Effector memory CD4-positive, alpha-beta T cell (primary cell): ENCODE data around the gene SYT9.
"Not testable (repeated sequence)": the region's sequence is repeated elsewhere in the genome, so short reads cannot be mapped to it uniquely, and the experiment has no call there.

Experiments
- DNase-seq, 3 donors: peaks; one replicate each; pipeline ENCODE4 v3.0.0-alpha.2; 2020
- H3K27ac ChIP-seq: 2 replicates; pipeline ENCODE4 v1.7.0; 2013; ENCODE audit warnings: mild to moderate bottlenecking, low read length, moderate library complexity; ENCODE audit not compliant: insufficient read depth, poor library complexity, severe bottlenecking
- H3K27me3 ChIP-seq: replicated peaks from 2 replicates; pipeline ENCODE4 v1.7.0; 2013; ENCODE audit warnings: mild to moderate bottlenecking, low read length; ENCODE audit not compliant: insufficient read depth, control insufficient read depth, poor library complexity, severe bottlenecking
- H3K36me3 ChIP-seq: 2 replicates; pipeline ENCODE4 v1.7.0; 2013; ENCODE audit warnings: mild to moderate bottlenecking, low read length, moderate library complexity; ENCODE audit not compliant: control insufficient read depth, insufficient read depth
- H3K4me1 ChIP-seq: 2 replicates; pipeline ENCODE4 v1.7.0; 2013; ENCODE audit warnings: low read length, mild to moderate bottlenecking; ENCODE audit not compliant: control insufficient read depth, insufficient read depth, poor library complexity, severe bottlenecking
- H3K4me3 ChIP-seq: 2 replicates; pipeline ENCODE4 v1.7.0; 2013; ENCODE audit warnings: low read length, low read depth, mild to moderate bottlenecking; ENCODE audit not compliant: insufficient read depth, poor library complexity, severe bottlenecking
- H3K9me3 ChIP-seq: 2 replicates; pipeline ENCODE4 v1.7.0; 2013; ENCODE audit warnings: mild to moderate bottlenecking, low read length, moderate library complexity; ENCODE audit not compliant: control insufficient read depth

The SYT9 gene

DNA sequence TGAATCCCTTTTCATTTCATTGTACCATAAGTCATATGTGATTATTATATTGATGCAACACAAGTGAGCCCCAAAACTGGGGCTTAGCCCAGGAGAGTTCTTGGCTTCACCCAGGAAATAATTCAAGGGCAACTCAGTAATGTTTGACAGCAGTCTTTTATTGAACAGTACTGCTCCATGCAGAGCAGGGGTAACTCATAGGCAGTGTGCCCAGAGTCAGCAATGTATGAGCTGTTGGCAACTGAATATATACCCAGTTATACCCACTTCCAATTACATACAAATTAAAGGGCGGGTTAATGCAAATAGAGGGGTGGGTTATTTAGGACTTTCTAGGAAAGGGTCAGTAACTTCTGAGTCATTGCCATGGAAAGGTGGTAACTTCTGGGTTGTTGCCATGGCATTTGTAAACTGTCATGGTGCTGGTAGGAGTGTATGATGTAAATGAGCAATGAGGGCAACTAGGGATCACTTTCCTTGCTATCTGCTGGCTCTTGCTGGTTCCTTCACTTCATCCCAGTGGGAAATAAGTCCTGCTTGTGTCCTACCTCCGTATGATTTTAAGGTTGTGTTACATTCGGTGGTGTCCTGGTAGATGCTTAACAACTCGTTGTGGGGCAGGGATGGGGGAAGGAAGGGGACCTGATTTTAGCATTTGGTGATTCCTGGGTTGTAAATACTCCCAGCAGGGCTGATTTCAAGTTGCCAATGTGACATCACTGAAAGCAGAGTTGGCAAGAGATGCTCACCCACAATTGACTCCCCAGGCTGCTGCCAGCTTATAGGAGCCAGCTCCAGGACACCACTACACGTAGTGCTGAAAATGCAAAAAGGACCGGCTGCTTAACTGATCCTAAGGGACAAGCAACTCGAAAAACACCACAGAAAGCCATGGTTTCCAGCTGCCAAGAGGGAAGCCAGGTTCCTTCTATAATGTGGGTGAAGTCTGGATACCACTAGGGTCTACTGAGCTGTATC is 70.1 kb downstream of the SYT9 start:
- H3K27me3 ChIP-seq, result no peaks in the 10 kb centered on the region
- no peaks in the 10 kb centered on the region for H3K9me3 ChIP-seq
- no peak for DNase-seq
- no peaks in the 10 kb centered on the region for H3K36me3 ChIP-seq
- no peak overlapping the region for H3K27ac ChIP-seq
- no peak overlapping the region for H3K4me3 ChIP-seq
- H3K4me1 ChIP-seq, result no peaks in the 10 kb centered on the region

DNA sequence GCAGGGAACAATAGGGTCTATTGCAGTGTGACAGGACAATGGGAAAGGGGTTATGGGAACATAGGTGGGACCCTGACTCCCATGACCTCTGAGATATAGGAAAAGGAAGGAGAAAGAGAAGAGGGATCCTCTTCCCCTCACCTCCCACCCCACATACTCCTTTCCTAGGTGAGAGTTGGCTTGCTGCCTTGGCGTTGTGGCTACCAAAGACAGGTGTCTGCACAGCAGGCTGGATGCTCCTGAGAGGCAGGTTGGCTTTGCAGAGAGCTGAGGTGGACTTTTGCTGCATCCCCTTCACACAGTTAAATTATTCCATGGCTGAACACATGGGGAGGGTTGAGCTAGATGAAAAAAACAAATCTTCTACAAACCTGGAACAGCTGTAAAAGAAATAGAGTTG is 80.7 kb downstream of the SYT9 start:
- H3K27ac ChIP-seq, result no peak overlapping the region
- no peaks in the 10 kb centered on the region for H3K36me3 ChIP-seq
- peaks cover 4% of the 10 kb centered on the region for H3K27me3 ChIP-seq
- no peaks in the 10 kb centered on the region for H3K4me1 ChIP-seq
- no peak for DNase-seq
- no peak overlapping the region for H3K4me3 ChIP-seq
- no peaks in the 10 kb centered on the region for H3K9me3 ChIP-seq

- Histone ChIP-seq H3K4me1 (no peaks in the 10 kb centered on the region), H3K27ac (no peak overlapping the region), H3K36me3 (no peaks in the 10 kb centered on the region), H3K9me3 (no peaks in the 10 kb centered on the region), H3K4me3 (no peak overlapping the region), H3K27me3 (peaks cover 4% of the 10 kb centered on the region)
- DNase-seq, result no peak
Observed at GRCh38 chr11:7332962-7333361, 81.3 kb downstream of the SYT9 start.

GRCh38 chr11:7335442-7335841 is 83.7 kb downstream of the SYT9 start:
- not testable (repeated sequence) for H3K27me3 ChIP-seq, H3K9me3 ChIP-seq, H3K4me3 ChIP-seq, H3K4me1 ChIP-seq, H3K36me3 ChIP-seq, H3K27ac ChIP-seq, DNase-seq

DNA sequence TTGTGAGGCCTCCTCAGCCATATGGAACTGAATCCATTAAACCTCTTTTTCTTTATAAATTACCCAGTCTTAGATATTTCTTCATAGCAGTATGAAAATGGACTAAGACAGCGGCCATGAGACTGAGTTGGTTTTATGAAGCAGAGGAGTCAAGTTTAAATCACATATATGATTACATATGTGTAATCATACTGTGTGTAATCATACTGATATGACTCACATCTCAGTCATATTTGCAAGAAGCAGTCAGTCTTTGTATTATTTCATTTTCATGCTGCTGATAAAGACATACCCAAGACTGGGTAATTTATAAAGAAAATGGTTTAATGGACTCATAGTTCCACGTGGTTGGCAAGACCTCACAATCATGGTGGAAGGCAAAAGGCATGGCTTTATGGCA is 89.8 kb downstream of the SYT9 start:
- Histone ChIP-seq H3K4me1 (no peaks in the 10 kb centered on the region), H3K27ac (no peak overlapping the region), H3K4me3 (no peak overlapping the region), H3K9me3 (no peaks in the 10 kb centered on the region), H3K36me3 (no peaks in the 10 kb centered on the region), H3K27me3 (no peaks in the 10 kb centered on the region)
- DNase-seq, result no peak

- Histone ChIP-seq H3K27ac (no peak overlapping the region), H3K27me3 (no peaks in the 10 kb centered on the region), H3K4me3 (no peak overlapping the region), H3K4me1 (no peaks in the 10 kb centered on the region), H3K9me3 (no peaks in the 10 kb centered on the region), H3K36me3 (no peaks in the 10 kb centered on the region)
- no peak for DNase-seq
Observed at GRCh38 chr11:7347611-7348431, 96.1 kb downstream of the SYT9 start.

DNA sequence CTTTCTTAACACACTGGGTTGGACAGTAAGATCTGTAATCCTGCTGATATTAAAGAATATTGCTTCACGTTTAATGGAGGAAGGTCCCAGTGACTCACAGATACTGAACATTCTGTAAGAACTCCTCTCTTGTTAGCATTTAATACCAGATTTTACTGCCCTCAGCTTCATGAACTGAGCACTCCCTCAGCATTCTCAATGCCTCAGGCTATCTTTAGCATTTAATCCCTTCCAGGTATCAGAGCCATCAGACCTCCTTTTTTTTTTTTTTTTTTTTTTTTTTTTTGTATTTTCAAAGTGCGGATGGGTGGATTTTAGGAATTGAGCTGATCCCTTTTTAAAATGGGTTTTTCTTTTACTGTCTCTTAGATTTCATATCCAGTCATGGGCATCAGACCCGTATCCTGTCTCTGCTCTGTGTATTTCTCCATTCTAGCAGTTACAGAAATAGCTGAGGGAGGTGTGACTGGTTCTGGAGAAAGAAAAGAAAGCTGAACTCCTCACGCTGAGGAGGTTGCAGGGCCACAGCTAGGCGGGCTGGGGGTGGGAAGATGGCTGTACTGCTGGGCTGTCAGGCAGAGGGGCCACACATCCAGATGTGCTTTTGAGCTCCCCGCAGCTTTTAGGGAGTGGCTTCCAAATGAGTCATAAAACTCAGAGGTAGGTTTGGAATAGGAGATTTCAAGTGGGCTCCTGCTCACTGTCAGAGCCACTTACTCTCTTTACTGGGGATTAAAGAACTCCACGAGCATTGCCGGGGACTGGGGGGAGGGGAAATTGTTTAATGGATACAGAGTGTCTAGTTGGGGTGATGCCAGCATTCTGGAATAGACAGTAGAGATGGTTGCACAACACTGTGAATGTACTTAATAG is 97.0 kb downstream of the SYT9 start:
- Histone ChIP-seq H3K4me1 (no peaks in the 10 kb centered on the region), H3K9me3 (no peaks in the 10 kb centered on the region), H3K27me3 (no peaks in the 10 kb centered on the region), H3K4me3 (no peak overlapping the region), H3K36me3 (no peaks in the 10 kb centered on the region), H3K27ac (no peak overlapping the region)
- no peak for DNase-seq

GRCh38 chr11:7351228-7351627 is 99.5 kb downstream of the SYT9 start:
- DNase-seq, result no peak
- H3K4me1 ChIP-seq, result no peaks in the 10 kb centered on the region
- H3K36me3 ChIP-seq, result no peaks in the 10 kb centered on the region
- H3K9me3 ChIP-seq, result no peaks in the 10 kb centered on the region
- no peaks in the 10 kb centered on the region for H3K27me3 ChIP-seq
- no peak overlapping the region for H3K27ac ChIP-seq
- no peak overlapping the region for H3K4me3 ChIP-seq

GRCh38 chr11:7353100-7353499 is 101.4 kb downstream of the SYT9 start:
- Histone ChIP-seq H3K4me3 (no peak overlapping the region), H3K4me1 (no peaks in the 10 kb centered on the region), H3K9me3 (no peaks in the 10 kb centered on the region), H3K27ac (no peak overlapping the region), H3K36me3 (no peaks in the 10 kb centered on the region), H3K27me3 (no peaks in the 10 kb centered on the region)
- no peak for DNase-seq
